ENCODE data around the gene CBY3.
A peak's percentile ranks its signal among the peaks of the same experiment; 100 is the strongest.

CBY3 gene

DNA sequence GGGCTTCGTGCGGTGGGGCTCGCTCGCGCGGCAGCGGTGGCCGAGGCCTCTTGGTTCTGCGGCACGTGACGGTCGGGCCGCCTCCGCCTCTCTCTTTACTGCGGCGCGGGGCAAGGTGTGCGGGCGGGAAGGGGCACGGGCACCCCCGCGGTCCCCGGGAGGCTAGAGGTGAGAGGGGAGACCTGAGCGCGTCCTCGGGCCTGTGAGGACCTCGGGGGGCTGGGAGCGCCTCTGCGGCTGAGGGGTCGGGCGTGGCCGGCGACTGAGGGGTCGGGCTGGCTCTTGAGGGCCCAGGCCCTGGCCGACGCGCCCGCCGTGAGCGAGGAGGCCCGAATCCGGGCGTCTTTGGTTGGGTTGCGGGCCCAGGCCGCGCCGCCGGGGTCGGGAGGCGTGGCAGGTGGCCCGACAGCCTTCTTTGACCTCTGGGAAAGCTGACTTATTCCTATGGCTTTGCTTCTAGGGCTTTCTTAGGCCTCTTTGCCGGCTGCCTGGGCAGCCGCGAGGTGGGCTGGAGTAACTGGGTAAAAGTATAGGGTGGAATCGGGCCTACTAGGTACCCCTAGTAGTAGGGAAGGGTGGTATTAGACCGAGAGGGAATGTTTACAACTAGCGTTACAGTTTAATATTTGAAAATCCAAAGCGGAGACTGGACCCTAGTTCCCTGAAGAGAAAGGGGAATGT is 18.2 kb upstream of the CBY3 start, which contains the start of gene CANX (continued):
- no peak for TF ChIP-seq ZNF398 (tag by site-specific recombination; IDR thresholded peaks at IDR 0.05)
- no peak for TF ChIP-seq ZBTB17 (tag by site-specific recombination; IDR thresholded peaks at IDR 0.05)
- peak; percentile 11; the same call in 1 of the 2 replicates for TF ChIP-seq GLIS1 (tag by site-specific recombination; IDR thresholded peaks at IDR 0.05)
- no peak for TF ChIP-seq ZNF776 (tag by site-specific recombination; IDR thresholded peaks at IDR 0.05; ENCODE audit: borderline replicate concordance)
- TF ChIP-seq KLF10 (tag by site-specific recombination; IDR thresholded peaks at IDR 0.05): peak; percentile 31; the same call in 1 of the 2 replicates
- TF ChIP-seq ZBTB8A (tag by site-specific recombination; IDR thresholded peaks at IDR 0.05): peak; percentile 25
- TF ChIP-seq ZNF777 (tag by site-specific recombination; IDR thresholded peaks at IDR 0.05; ENCODE audit: borderline replicate concordance): no peak
- TF ChIP-seq ZNF792 (tag by site-specific recombination; IDR thresholded peaks at IDR 0.05): no peak
- TF ChIP-seq ZNF394 (tag by site-specific recombination; IDR thresholded peaks at IDR 0.05; ENCODE audit: borderline replicate concordance): peak; percentile 12; the same call in 1 of the 2 replicates
- TF ChIP-seq ZNF658 (tag by site-specific recombination; IDR thresholded peaks at IDR 0.05): no peak
- no peak for TF ChIP-seq ZNF837 (tag by site-specific recombination; IDR thresholded peaks at IDR 0.05)
- TF ChIP-seq, protein P1, sequence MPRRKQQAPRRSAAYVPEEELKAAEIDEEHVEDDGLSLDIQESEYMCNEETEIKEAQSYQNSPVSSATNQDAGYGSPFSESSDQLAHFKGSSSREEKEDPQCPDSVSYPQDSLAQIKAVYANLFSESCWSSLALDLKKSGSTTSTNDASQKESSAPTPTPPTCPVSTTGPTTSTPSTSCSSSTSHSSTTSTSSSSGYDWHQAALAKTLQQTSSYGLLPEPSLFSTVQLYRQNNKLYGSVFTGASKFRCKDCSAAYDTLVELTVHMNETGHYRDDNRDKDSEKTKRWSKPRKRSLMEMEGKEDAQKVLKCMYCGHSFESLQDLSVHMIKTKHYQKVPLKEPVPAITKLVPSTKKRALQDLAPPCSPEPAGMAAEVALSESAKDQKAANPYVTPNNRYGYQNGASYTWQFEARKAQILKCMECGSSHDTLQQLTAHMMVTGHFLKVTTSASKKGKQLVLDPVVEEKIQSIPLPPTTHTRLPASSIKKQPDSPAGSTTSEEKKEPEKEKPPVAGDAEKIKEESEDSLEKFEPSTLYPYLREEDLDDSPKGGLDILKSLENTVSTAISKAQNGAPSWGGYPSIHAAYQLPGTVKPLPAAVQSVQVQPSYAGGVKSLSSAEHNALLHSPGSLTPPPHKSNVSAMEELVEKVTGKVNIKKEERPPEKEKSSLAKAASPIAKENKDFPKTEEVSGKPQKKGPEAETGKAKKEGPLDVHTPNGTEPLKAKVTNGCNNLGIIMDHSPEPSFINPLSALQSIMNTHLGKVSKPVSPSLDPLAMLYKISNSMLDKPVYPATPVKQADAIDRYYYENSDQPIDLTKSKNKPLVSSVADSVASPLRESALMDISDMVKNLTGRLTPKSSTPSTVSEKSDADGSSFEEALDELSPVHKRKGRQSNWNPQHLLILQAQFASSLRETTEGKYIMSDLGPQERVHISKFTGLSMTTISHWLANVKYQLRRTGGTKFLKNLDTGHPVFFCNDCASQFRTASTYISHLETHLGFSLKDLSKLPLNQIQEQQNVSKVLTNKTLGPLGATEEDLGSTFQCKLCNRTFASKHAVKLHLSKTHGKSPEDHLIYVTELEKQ (tag by site-specific recombination; IDR thresholded peaks at IDR 0.05; ENCODE audit: borderline replicate concordance): no peak
- peak; percentile 69; the same call in 1 of the 2 replicates for TF ChIP-seq ZNF121 (tag by site-specific recombination; IDR thresholded peaks at IDR 0.05)
- TF ChIP-seq, protein P2, sequence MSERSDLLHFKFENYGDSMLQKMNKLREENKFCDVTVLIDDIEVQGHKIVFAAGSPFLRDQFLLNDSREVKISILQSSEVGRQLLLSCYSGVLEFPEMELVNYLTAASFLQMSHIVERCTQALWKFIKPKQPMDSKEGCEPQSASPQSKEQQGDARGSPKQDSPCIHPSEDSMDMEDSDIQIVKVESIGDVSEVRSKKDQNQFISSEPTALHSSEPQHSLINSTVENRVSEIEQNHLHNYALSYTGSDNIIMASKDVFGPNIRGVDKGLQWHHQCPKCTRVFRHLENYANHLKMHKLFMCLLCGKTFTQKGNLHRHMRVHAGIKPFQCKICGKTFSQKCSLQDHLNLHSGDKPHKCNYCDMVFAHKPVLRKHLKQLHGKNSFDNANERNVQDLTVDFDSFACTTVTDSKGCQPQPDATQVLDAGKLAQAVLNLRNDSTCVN (tag by site-specific recombination; optimal IDR thresholded peaks at IDR 0.05): peak; percentile 96
- peak; percentile 29; the same call in 1 of the 2 replicates for TF ChIP-seq ZFP69B (tag by site-specific recombination; IDR thresholded peaks at IDR 0.05)
- TF ChIP-seq ZNF404 (tag by site-specific recombination; IDR thresholded peaks at IDR 0.05): no peak
- TF ChIP-seq FEZF1 (tag by site-specific recombination; IDR thresholded peaks at IDR 0.05): 0 out of 2 replicates have a peak, but pooled peaks have one; percentile 25
- TF ChIP-seq, protein P3, sequence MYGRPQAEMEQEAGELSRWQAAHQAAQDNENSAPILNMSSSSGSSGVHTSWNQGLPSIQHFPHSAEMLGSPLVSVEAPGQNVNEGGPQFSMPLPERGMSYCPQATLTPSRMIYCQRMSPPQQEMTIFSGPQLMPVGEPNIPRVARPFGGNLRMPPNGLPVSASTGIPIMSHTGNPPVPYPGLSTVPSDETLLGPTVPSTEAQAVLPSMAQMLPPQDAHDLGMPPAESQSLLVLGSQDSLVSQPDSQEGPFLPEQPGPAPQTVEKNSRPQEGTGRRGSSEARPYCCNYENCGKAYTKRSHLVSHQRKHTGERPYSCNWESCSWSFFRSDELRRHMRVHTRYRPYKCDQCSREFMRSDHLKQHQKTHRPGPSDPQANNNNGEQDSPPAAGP (tag by site-specific recombination; IDR thresholded peaks at IDR 0.05): 0 out of 2 replicates have a peak, but pooled peaks have one; percentile 38
- TF ChIP-seq ZNF146 (tag by site-specific recombination; IDR thresholded peaks at IDR 0.05): no peak
- peak; percentile 45 for TF ChIP-seq GLIS2 (tag by site-specific recombination; IDR thresholded peaks at IDR 0.05)
- TF ChIP-seq, protein P4, sequence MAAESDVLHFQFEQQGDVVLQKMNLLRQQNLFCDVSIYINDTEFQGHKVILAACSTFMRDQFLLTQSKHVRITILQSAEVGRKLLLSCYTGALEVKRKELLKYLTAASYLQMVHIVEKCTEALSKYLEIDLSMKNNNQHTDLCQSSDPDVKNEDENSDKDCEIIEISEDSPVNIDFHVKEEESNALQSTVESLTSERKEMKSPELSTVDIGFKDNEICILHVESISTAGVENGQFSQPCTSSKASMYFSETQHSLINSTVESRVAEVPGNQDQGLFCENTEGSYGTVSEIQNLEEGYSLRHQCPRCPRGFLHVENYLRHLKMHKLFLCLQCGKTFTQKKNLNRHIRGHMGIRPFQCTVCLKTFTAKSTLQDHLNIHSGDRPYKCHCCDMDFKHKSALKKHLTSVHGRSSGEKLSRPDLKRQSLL (tag by site-specific recombination; IDR thresholded peaks at IDR 0.05): 0 out of 2 replicates have a peak, but pooled peaks have one; percentile 38
- TF ChIP-seq SCRT1 (tag by site-specific recombination; IDR thresholded peaks at IDR 0.05; ENCODE audit: borderline replicate concordance): no peak
- 0 out of 2 replicates have a peak, but pooled peaks have one; percentile 14 for TF ChIP-seq ZNF18 (tag by site-specific recombination; IDR thresholded peaks at IDR 0.05)
- no peak for TF ChIP-seq ZNF248 (tag by site-specific recombination; IDR thresholded peaks at IDR 0.05)
- peak; percentile 35 for TF ChIP-seq ZXDB (tag by site-specific recombination; IDR thresholded peaks at IDR 0.05)
- TF ChIP-seq ZNF571 (tag by site-specific recombination; IDR thresholded peaks at IDR 0.05): no peak
- TF ChIP-seq KLF8 (tag by site-specific recombination; IDR thresholded peaks at IDR 0.05): 0 out of 2 replicates have a peak, but pooled peaks have one; percentile 6
- no peak for TF ChIP-seq ZNF585B (tag by site-specific recombination; IDR thresholded peaks at IDR 0.05)
- TF ChIP-seq ZNF48 (tag by site-specific recombination; IDR thresholded peaks at IDR 0.05): no peak
- no peak for TF ChIP-seq ZNF354C (tag by site-specific recombination; IDR thresholded peaks at IDR 0.05; ENCODE audit: borderline replicate concordance, low read depth)
